ENCODE results near the gene CDO1. TPM values are rescaled to one million over a fixed set of nuclear protein-coding genes. Genes with fewer than 3 reads are reported as not detected.
"Not testable (repeated sequence)": the region's sequence is repeated elsewhere in the genome, so short reads cannot be mapped to it uniquely, and the experiment has no call there.

The CDO1 gene
- total RNA-seq, 2 experiments from 2014 or later: 0.16 to 0.55 TPM

DNA sequence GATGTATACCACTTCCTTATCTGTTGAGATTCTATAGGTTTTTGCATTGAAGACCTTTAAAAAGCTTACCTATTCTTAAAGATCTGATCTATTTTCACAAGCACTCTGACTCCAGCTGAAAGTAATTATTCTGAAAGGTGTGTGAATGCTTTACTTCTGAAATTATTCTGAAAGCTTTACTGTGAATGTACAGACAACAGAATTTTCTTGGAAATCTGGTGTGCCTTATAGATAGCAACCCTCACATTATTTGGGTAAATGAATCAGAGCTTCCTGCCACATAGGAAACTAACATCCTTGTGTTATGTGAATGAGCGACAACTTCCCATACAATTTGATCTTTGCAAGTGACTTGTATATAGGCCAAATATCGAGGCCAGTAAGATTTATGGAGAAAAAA is 6.5 kb downstream of the CDO1 start:
- peak; percentile 30 for ATAC-seq
- ChIA-PET POLR2A (no interaction called here), CTCF (interaction anchor here (0.7 to 1.4 kb wide), 3 partner anchors 30 to 272 kb away, joined by 4 to 5 read pairs (median 4); no protein-coding TSS in a partner anchor)
- no peaks in the 10 kb centered on the region for H3K36me3 Mint-ChIP-seq (ENCODE audit: low read depth)
- H3K27me3 Mint-ChIP-seq: peaks cover 38% of the 10 kb centered on the region
- no peak overlapping the region for H3K4me3 Mint-ChIP-seq
- peaks cover 12% of the 10 kb centered on the region for H3K4me1 Mint-ChIP-seq
- no peaks in the 10 kb centered on the region for H3K9me3 Mint-ChIP-seq (ENCODE audit: low read depth)
- intact Hi-C loops (cut with DNase I, micrococcal nuclease): loop anchor here in 1 of 2 experiments (10.0 kb wide), 1 partner anchor 765 kb away; the partner anchor contains the start of gene SEMA6A
- no peak overlapping the region for H3K27ac Mint-ChIP-seq
- DNase-seq: no peak

- not testable (repeated sequence) for ATAC-seq
- CTCF ChIA-PET: interaction anchor here (1.1 to 1.4 kb wide), 2 partner anchors 12 to 15 kb away, joined by 4 read pairs; no protein-coding TSS in a partner anchor
Observed at GRCh38 chr5:115808066-115808465, 8.4 kb downstream of the CDO1 start.

DNA sequence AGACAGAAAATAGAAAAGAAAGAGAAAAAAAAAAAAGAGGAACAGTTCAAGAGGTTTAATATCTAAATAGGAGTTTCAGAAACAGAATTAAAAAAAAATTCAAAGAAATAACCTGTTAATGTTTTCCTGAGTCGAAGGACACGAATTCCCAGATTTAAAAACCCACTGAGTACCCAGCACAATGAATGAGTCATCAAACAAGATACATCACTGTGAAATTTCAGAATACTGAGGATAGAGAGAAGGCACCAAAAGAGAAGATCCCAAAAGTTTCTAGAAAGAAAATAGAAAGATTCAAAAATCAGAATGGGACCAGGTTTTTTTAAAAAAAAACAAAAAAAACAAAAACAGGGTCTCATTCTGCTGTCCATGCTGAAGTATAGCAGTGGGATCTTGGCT is 8.8 kb downstream of the CDO1 start:
- DNase-seq: no peak
- no peak overlapping the region for H3K4me3 Mint-ChIP-seq
- no peaks in the 10 kb centered on the region for H3K9me3 Mint-ChIP-seq (ENCODE audit: low read depth)
- H3K4me1 Mint-ChIP-seq: peaks cover 8% of the 10 kb centered on the region
- no peak for ATAC-seq
- ChIA-PET CTCF (interaction anchor here (0.7 to 1.4 kb wide), 2 partner anchors 11 to 27 kb away, joined by 4 to 6 read pairs; no protein-coding TSS in a partner anchor), POLR2A (no interaction called here)
- H3K27me3 Mint-ChIP-seq: peaks cover 21% of the 10 kb centered on the region
- intact Hi-C loops (cut with DNase I, micrococcal nuclease): no loop called here
- no peak overlapping the region for H3K27ac Mint-ChIP-seq
- H3K36me3 Mint-ChIP-seq (ENCODE audit: low read depth): no peaks in the 10 kb centered on the region

More at GRCh38 chr5:115808066-115808465, 8.4 kb downstream of the CDO1 start:
- peaks cover 23% of the 10 kb centered on the region for H3K27me3 Mint-ChIP-seq
- DNase-seq; H3K4me3 Mint-ChIP-seq; intact Hi-C loops (cut with DNase I, micrococcal nuclease); H3K4me1 Mint-ChIP-seq; H3K27ac Mint-ChIP-seq; H3K36me3 Mint-ChIP-seq (ENCODE audit: low read depth); POLR2A ChIA-PET; H3K9me3 Mint-ChIP-seq (ENCODE audit: low read depth): not testable (repeated sequence)

GRCh38 chr5:115806986-115807653 is 9.3 kb downstream of the CDO1 start:
- Mint-ChIP-seq H3K36me3 (ENCODE audit: low read depth) (no peaks in the 10 kb centered on the region), H3K4me3 (no peak overlapping the region), H3K27me3 (peaks cover 20% of the 10 kb centered on the region), H3K9me3 (ENCODE audit: low read depth) (no peaks in the 10 kb centered on the region), H3K4me1 (peaks cover 8% of the 10 kb centered on the region), H3K27ac (no peak overlapping the region)
- DNase-seq: no peak
- CTCF ChIA-PET: interaction anchor here (0.7 to 1.4 kb wide), 2 partner anchors 11 to 27 kb away, joined by 4 to 6 read pairs; no protein-coding TSS in a partner anchor
- POLR2A ChIA-PET: no interaction called here
- ATAC-seq: no peak
- intact Hi-C loops (cut with DNase I, micrococcal nuclease): no loop called here

DNA sequence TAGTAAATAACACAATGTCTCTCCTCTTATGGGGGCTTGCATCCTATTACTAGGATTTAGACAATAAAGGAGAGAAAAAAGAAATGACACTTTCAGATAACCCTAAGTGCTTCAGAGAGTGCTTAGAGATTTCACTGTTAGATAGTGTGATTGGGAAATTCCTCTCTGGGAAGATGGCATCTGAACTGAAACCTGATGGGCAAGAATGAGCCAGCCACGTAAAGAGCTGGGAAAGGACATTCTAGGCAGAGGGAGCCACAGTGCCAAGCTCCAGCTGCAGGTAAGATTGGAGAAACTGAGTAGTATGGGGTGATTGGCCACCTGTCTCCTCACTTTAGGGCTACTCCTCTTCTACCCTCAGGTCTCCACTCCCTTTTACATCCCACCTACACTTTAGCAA is 14.5 kb downstream of the CDO1 start:
- ATAC-seq (no peak), DNase-seq (no peak)
- H3K4me3 Mint-ChIP-seq: no peak overlapping the region
- CTCF ChIA-PET: interaction anchor here (0.7 kb wide), 1 partner anchor 229 kb away, joined by 3 read pairs; no protein-coding TSS in a partner anchor
- H3K27me3 Mint-ChIP-seq: peaks cover 4% of the 10 kb centered on the region
- intact Hi-C loops (cut with DNase I, micrococcal nuclease): no loop called here
- no peaks in the 10 kb centered on the region for H3K4me1 Mint-ChIP-seq
- POLR2A ChIA-PET: no interaction called here
- no peak overlapping the region for H3K27ac Mint-ChIP-seq
- no peaks in the 10 kb centered on the region for H3K36me3 Mint-ChIP-seq (ENCODE audit: low read depth)
- H3K9me3 Mint-ChIP-seq (ENCODE audit: low read depth): no peaks in the 10 kb centered on the region

DNA sequence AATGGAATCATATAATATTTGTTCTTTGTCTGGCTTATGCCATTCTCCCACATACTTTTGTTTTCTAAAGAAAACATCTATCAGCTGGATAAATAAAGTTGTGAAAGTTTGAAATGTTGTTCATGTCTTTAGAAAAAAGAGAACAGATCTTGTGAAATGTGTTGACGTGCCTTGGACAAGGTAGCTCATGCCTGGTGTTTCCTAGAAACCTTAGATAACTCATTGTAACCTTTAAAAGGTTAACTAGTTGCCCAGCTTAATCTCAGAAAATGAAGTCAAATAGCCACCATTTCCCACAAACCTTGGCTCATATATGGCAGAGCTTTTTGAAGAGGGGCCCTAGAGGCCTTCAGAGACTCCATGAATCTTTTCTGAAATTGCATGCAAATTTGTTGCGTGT is 15.3 kb downstream of the CDO1 start:
- Mint-ChIP-seq H3K27ac (no peak overlapping the region), H3K27me3 (peaks cover 7% of the 10 kb centered on the region), H3K4me1 (no peaks in the 10 kb centered on the region), H3K4me3 (no peak overlapping the region), H3K9me3 (ENCODE audit: low read depth) (no peaks in the 10 kb centered on the region), H3K36me3 (ENCODE audit: low read depth) (no peaks in the 10 kb centered on the region)
- ChIA-PET POLR2A (no interaction called here), CTCF (interaction anchor here (0.9 kb wide), 1 partner anchor 337 kb away, joined by 3 read pairs; no protein-coding TSS in a partner anchor)
- DNase-seq (no peak), ATAC-seq (no peak)
- intact Hi-C loops (cut with DNase I, micrococcal nuclease): no loop called here

- DNase-seq (no peak), ATAC-seq (no peak)
- Mint-ChIP-seq H3K27ac (no peak overlapping the region), H3K4me3 (no peak overlapping the region), H3K4me1 (no peaks in the 10 kb centered on the region), H3K36me3 (ENCODE audit: low read depth) (no peaks in the 10 kb centered on the region), H3K27me3 (peaks cover 9% of the 10 kb centered on the region), H3K9me3 (ENCODE audit: low read depth) (no peaks in the 10 kb centered on the region)
- POLR2A ChIA-PET: no interaction called here
- CTCF ChIA-PET: interaction anchor here (0.7 to 1.7 kb wide), 2 partner anchors 9 to 12 kb away, joined by 3 to 5 read pairs; no protein-coding TSS in a partner anchor
- intact Hi-C loops (cut with DNase I, micrococcal nuclease): no loop called here
Observed at GRCh38 chr5:115800108-115800507, 16.4 kb downstream of the CDO1 start.

DNA sequence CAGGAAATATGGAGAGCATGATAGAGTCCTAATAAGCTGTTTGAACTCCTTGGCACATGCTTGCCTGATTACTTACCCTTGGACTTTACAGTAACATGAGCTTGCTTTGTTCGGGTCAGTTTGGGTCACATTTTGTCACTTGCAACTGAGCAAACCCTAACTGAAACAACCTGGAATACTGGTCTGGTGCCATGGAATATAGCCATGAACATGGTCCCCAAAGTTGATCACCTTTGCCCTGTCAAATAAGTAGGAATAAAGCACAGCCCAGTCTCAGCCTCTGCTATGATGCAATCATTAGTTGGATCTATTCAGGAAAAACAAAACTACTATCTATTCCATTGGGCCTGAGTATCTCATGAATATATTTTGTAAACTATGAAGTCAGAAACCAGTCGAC is 18.2 kb downstream of the CDO1 start:
- no peaks in the 10 kb centered on the region for H3K9me3 Mint-ChIP-seq (ENCODE audit: low read depth)

GRCh38 chr5:115796656-115797055 is 19.8 kb downstream of the CDO1 start:
- ChIA-PET CTCF (interaction anchor here (1.4 kb wide), 1 partner anchor 11 kb away, joined by 4 read pairs; no protein-coding TSS in a partner anchor), POLR2A (no interaction called here)
- no peaks in the 10 kb centered on the region for H3K9me3 Mint-ChIP-seq (ENCODE audit: low read depth)
- H3K4me1 Mint-ChIP-seq: no peaks in the 10 kb centered on the region
- DNase-seq: no peak
- ATAC-seq: no peak
- no peak overlapping the region for H3K27ac Mint-ChIP-seq
- no peaks in the 10 kb centered on the region for H3K36me3 Mint-ChIP-seq (ENCODE audit: low read depth)
- intact Hi-C loops (cut with DNase I, micrococcal nuclease): no loop called here
- peaks cover 22% of the 10 kb centered on the region for H3K27me3 Mint-ChIP-seq
- H3K4me3 Mint-ChIP-seq: no peak overlapping the region

More for the DNA sequence above, 18.2 kb downstream of the CDO1 start:
- POLR2A ChIA-PET: no interaction called here
- Mint-ChIP-seq H3K27me3 (peaks cover 13% of the 10 kb centered on the region), H3K27ac (no peak overlapping the region), H3K4me3 (no peak overlapping the region), H3K4me1 (no peaks in the 10 kb centered on the region), H3K36me3 (ENCODE audit: low read depth) (no peaks in the 10 kb centered on the region)
- CTCF ChIA-PET: interaction anchor here (0.7 kb wide), 1 partner anchor 21 kb away, joined by 4 read pairs; no protein-coding TSS in a partner anchor
- ATAC-seq: no peak
- intact Hi-C loops (cut with DNase I, micrococcal nuclease): no loop called here
- no peak for DNase-seq

DNA sequence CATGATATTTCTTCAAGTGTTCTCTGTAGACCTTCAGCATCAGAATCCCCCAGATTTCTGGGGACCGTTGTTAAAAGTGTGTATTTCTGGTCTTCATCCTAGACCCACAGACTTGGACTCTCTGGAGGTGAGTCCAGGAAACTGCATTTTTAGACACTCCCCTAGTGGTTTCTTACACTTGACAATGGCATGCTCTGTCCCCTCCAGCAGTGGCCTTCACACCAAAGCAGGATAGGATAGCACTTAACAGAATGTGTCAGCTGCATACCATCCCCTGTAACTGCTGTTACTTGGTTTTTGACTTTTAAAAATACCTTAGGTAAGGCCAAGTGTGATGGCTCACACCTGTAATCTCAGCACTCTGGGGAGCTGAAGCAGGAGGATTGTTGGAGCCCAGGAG is 20.8 kb downstream of the CDO1 start:
- ATAC-seq (no peak), DNase-seq (no peak)
- H3K9me3 Mint-ChIP-seq (ENCODE audit: low read depth): no peaks in the 10 kb centered on the region
- ChIA-PET POLR2A (no interaction called here), CTCF (interaction anchor here (1.4 kb wide), 1 partner anchor 12 kb away, joined by 4 read pairs; no protein-coding TSS in a partner anchor)
- H3K4me1 Mint-ChIP-seq: no peaks in the 10 kb centered on the region
- no peaks in the 10 kb centered on the region for H3K36me3 Mint-ChIP-seq (ENCODE audit: low read depth)
- intact Hi-C loops (cut with DNase I, micrococcal nuclease): no loop called here
- peaks cover 28% of the 10 kb centered on the region for H3K27me3 Mint-ChIP-seq
- H3K4me3 Mint-ChIP-seq: no peak overlapping the region
- H3K27ac Mint-ChIP-seq: no peak overlapping the region

GRCh38 chr5:115788440-115788839 is 28.0 kb downstream of the CDO1 start:
- Mint-ChIP-seq H3K27ac (no peak overlapping the region), H3K4me1 (no peaks in the 10 kb centered on the region), H3K27me3 (peaks cover 56% of the 10 kb centered on the region), H3K9me3 (ENCODE audit: low read depth) (peaks cover 3% of the 10 kb centered on the region), H3K36me3 (ENCODE audit: low read depth) (no peaks in the 10 kb centered on the region), H3K4me3 (no peak overlapping the region)
- no peak for DNase-seq
- CTCF ChIA-PET: interaction anchor here (0.6 kb wide), 1 partner anchor 52 kb away, joined by 3 read pairs; no protein-coding TSS in a partner anchor
- POLR2A ChIA-PET: no interaction called here
- ATAC-seq: no peak
- intact Hi-C loops (cut with DNase I, micrococcal nuclease): no loop called here

DNA sequence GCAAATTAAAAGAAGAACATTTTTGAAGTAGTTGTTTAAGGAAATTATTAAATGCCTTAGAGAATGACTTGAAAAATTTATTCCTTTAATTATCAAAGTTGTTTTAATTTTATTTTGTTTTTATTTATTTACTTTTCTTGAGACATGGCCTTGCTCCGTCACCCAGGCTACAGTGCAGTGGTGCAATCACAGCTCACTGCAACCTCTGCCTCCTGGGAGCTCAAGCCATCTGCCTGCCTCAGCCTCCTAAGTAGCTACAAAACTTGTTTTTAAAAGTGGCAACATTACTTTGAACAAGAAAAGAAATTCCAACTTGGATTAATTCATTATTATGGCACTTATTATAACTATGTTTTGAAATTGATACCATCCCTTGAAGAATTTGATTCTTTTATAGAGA is 29.0 kb downstream of the CDO1 start:
- DNase-seq (no peak), ATAC-seq (no peak)
- H3K27me3 Mint-ChIP-seq: peaks cover 52% of the 10 kb centered on the region
- no peak overlapping the region for H3K4me3 Mint-ChIP-seq
- H3K9me3 Mint-ChIP-seq (ENCODE audit: low read depth): peaks cover 3% of the 10 kb centered on the region
- ChIA-PET POLR2A (no interaction called here), CTCF (interaction anchor here (0.7 kb wide), 1 partner anchor 12 kb away, joined by 5 read pairs; no protein-coding TSS in a partner anchor)
- H3K36me3 Mint-ChIP-seq (ENCODE audit: low read depth): no peaks in the 10 kb centered on the region
- H3K27ac Mint-ChIP-seq: no peak overlapping the region
- H3K4me1 Mint-ChIP-seq: no peaks in the 10 kb centered on the region
- intact Hi-C loops (cut with DNase I, micrococcal nuclease): no loop called here

Data from activated CD4-positive, alpha-beta T cell treated with anti-CD3 and anti-CD28 coated beads for 36 hours (primary cell).